Bronchial epithelial cell (primary cell): ENCODE data around the gene SEC14L1. TPM values are rescaled to one million over a fixed set of nuclear protein-coding genes. Genes with fewer than 3 reads are reported as not detected.

Source experiments
- DNase-seq: peaks from one replicate; pipeline ENCODE4 v3.0.0-alpha.2; 2010; ENCODE audit warnings: low read depth
- FAIRE-seq: peaks from 2 replicates; lab custom pipeline; 2011; peaks lifted over from hg19 to GRCh38; lab: Jason Lieb, UNC
- H3K27me3 ChIP-seq: 2 replicates; pipeline ENCODE4 v1.5.1; 2011; ENCODE audit warnings: low read length; ENCODE audit not compliant: control insufficient read depth, insufficient read depth
- H3K36me3 ChIP-seq: 2 replicates; pipeline ENCODE4 v1.5.1; 2011; ENCODE audit warnings: low read length; ENCODE audit not compliant: control insufficient read depth, insufficient read depth
- H3K4me3 ChIP-seq: 2 replicates; pipeline ENCODE4 v1.5.1; 2011; ENCODE audit warnings: mild to moderate bottlenecking, low read depth, low read length, control low read depth
- CTCF ChIP-seq: IDR thresholded peaks from 2 replicates; pipeline ENCODE4 v1.5.1; 2011; ENCODE audit warnings: mild to moderate bottlenecking, moderate library complexity, low read length, control low read depth, inconsistent platforms; ENCODE audit not compliant: insufficient read depth, severe bottlenecking
- total RNA-seq: library from RNA; depleted of rRNA; stranded (reverse); fragments of >200 nt; gene quantifications from 2 replicates; pipeline ENCODE4 v1.2.1, GENCODE V29; 2014

Gene SEC14L1
- total RNA-seq, 1 donor from 2014 or later, result 21.6 TPM

- TF ChIP-seq CTCF, result no peak
- Histone ChIP-seq H3K4me3 (no peak overlapping the region), H3K27me3 (no peaks in the 10 kb centered on the region), H3K36me3 (no peaks in the 10 kb centered on the region)
- no peak for DNase-seq
- FAIRE-seq, result no peak
Measured at GRCh38 chr17:77237232-77238008, 96.7 kb downstream of the SEC14L1 start.

GRCh38 chr17:77240976-77241375 is 100.2 kb downstream of the SEC14L1 start:
- Histone ChIP-seq H3K36me3 (no peaks in the 10 kb centered on the region), H3K4me3 (no peak overlapping the region), H3K27me3 (no peaks in the 10 kb centered on the region)
- TF ChIP-seq CTCF, result no peak
- DNase-seq, result no peak
- FAIRE-seq, result no peak

- FAIRE-seq (no peak), DNase-seq (no peak)
- TF ChIP-seq CTCF, result no peak
- no peaks in the 10 kb centered on the region for H3K27me3 ChIP-seq
- no peaks in the 10 kb centered on the region for H3K36me3 ChIP-seq
- H3K4me3 ChIP-seq, result no peak overlapping the region
Measured at GRCh38 chr17:77242118-77242851, 101.5 kb downstream of the SEC14L1 start.

- no peak for DNase-seq
- no peak for FAIRE-seq
- no peaks in the 10 kb centered on the region for H3K27me3 ChIP-seq
- no peak overlapping the region for H3K4me3 ChIP-seq
- no peaks in the 10 kb centered on the region for H3K36me3 ChIP-seq
- no peak for TF ChIP-seq CTCF
Measured at GRCh38 chr17:77245162-77245926, 104.6 kb downstream of the SEC14L1 start.

GRCh38 chr17:77246110-77247047 is 105.6 kb downstream of the SEC14L1 start:
- DNase-seq (no peak), FAIRE-seq (no peak)
- peak overlapping the region; percentile 42 for H3K4me3 ChIP-seq
- no peaks in the 10 kb centered on the region for H3K27me3 ChIP-seq
- H3K36me3 ChIP-seq, result no peaks in the 10 kb centered on the region
- no peak for TF ChIP-seq CTCF
